GM21367 (cell line): Measurements from ENCODE around the gene TCERG1L.

Source experiments
- ATAC-seq: cut with Tn5 transposase; IDR thresholded peaks from one replicate; pipeline ENCODE4 v1.9.1; 2021; ENCODE audit not compliant: unreplicated experiment

The TCERG1L gene

GRCh38 chr10:131077031-131077430 is 234.5 kb downstream of the TCERG1L start:
- ATAC-seq = no peak

GRCh38 chr10:131076356-131076755 is 235.2 kb downstream of the TCERG1L start:
- no peak for ATAC-seq

- no peak for ATAC-seq
These were observed 236.2 kb downstream of the TCERG1L start for GRCh38 chr10:131075218-131075770.

- ATAC-seq = no peak
These were observed 236.8 kb downstream of the TCERG1L start for GRCh38 chr10:131074682-131075081.

GRCh38 chr10:131073469-131074035 is 238.0 kb downstream of the TCERG1L start:
- no peak for ATAC-seq

- ATAC-seq = no peak
These were observed 238.7 kb downstream of the TCERG1L start for GRCh38 chr10:131072651-131073468.

GRCh38 chr10:131071721-131072120 is 239.8 kb downstream of the TCERG1L start:
- no peak for ATAC-seq

GRCh38 chr10:131070856-131071255 is 240.7 kb downstream of the TCERG1L start:
- ATAC-seq = no peak

- no peak for ATAC-seq
These were observed 242.8 kb downstream of the TCERG1L start for GRCh38 chr10:131068760-131069159.

GRCh38 chr10:131068311-131068710 is 243.2 kb downstream of the TCERG1L start:
- ATAC-seq = no peak

GRCh38 chr10:131067690-131068089 is 243.8 kb downstream of the TCERG1L start:
- ATAC-seq = no peak

GRCh38 chr10:131065673-131066305 is 245.7 kb downstream of the TCERG1L start:
- ATAC-seq = no peak

GRCh38 chr10:131063311-131063710 is 248.2 kb downstream of the TCERG1L start:
- ATAC-seq = no peak

GRCh38 chr10:131062621-131063260 is 248.8 kb downstream of the TCERG1L start:
- no peak for ATAC-seq

- ATAC-seq = no peak
These were observed 250.3 kb downstream of the TCERG1L start for GRCh38 chr10:131061216-131061615.

GRCh38 chr10:131059881-131060280 is 251.6 kb downstream of the TCERG1L start:
- ATAC-seq = no peak

- ATAC-seq = no peak
These were observed 252.7 kb downstream of the TCERG1L start for GRCh38 chr10:131058799-131059198.

GRCh38 chr10:131056781-131057180 is 254.7 kb downstream of the TCERG1L start:
- no peak for ATAC-seq

- no peak for ATAC-seq
These were observed 255.4 kb downstream of the TCERG1L start for GRCh38 chr10:131056091-131056579.

GRCh38 chr10:131055437-131055836 is 256.1 kb downstream of the TCERG1L start:
- ATAC-seq = no peak

GRCh38 chr10:131053192-131053591 is 258.3 kb downstream of the TCERG1L start:
- ATAC-seq = no peak
